Measurements from ENCODE around the gene OR5A1.

OR5A1 gene

DNA sequence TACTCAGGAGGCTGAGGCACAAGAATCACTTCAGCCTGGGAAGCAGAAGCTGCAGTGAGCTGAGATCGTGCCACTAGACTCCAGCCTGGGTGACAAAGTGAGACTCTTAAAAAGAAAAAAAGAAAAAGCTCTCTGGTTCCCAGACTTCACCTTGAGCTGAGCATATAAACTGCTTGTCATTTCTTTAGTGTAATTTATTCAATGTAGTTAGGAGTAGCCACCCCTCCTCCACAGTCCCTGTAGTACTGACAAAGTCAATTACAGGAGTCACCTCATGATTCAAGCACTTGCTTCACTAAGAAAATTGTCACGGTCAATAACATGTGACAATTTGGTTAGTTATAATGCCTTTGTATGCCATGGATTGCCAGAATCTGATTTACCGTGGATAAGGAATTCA is 44.1 kb downstream of the OR5A1 start:
- DNase-seq = no peak
